Fibroblast of lung (primary cell): ENCODE data around the gene DDX25. TPM values are rescaled to one million over a fixed set of nuclear protein-coding genes. Genes with fewer than 3 reads are reported as not detected.

Experiments used
- DNase-seq, 2 donors: peaks; one replicate each; pipeline versions ENCODE4 v3.0.0 to v3.0.0-alpha.2; 2010; ENCODE audit warnings: low read depth in 2 of 2
- H2AFZ ChIP-seq: 2 replicates; pipeline ENCODE4 v1.5.1; 2012; ENCODE audit warnings: low read length, control low read depth, inconsistent platforms
- H3K27ac ChIP-seq: 2 replicates; pipeline ENCODE4 v1.5.1; 2011; ENCODE audit warnings: low read length, control low read depth; ENCODE audit not compliant: insufficient read depth
- H3K27me3 ChIP-seq: 2 replicates; pipeline ENCODE4 v1.5.1; 2011; ENCODE audit warnings: mild to moderate bottlenecking, low read length; ENCODE audit not compliant: control insufficient read depth, insufficient read depth
- H3K36me3 ChIP-seq: 2 replicates; pipeline ENCODE4 v1.5.1; 2011; ENCODE audit warnings: low read length; ENCODE audit not compliant: control insufficient read depth, insufficient read depth
- H3K4me1 ChIP-seq: 2 replicates; pipeline ENCODE4 v1.5.1; 2011; ENCODE audit warnings: low read length; ENCODE audit not compliant: control insufficient read depth, insufficient read depth; ENCODE audit errors: extremely low read depth
- H3K4me2 ChIP-seq: 2 replicates; pipeline ENCODE4 v1.5.1; 2011; ENCODE audit warnings: low read length, control low read depth; ENCODE audit not compliant: insufficient read depth; ENCODE audit errors: extremely low read depth
- H3K4me3 ChIP-seq, 4 experiments: fragments of 200-600 bp in 1 of 4; sonication (generic) in 1 of 4; replicated peaks in 1 of 4; 2 replicates each; pipeline ENCODE4 v1.5.1; 2011 to 2016; ENCODE audit warnings: low read length in 4 of 4, low read depth in 3 of 4, mild to moderate bottlenecking in 3 of 4, control low read depth in 2 of 4, inconsistent platforms in 1 of 4, mixed read lengths in 1 of 4; ENCODE audit not compliant: insufficient read depth in 1 of 4; ENCODE audit errors: control extremely low read depth in 1 of 4
- H3K79me2 ChIP-seq: 2 replicates; pipeline ENCODE4 v1.5.1; 2012; ENCODE audit warnings: mild to moderate bottlenecking, low read length, inconsistent platforms; ENCODE audit not compliant: control insufficient read depth, insufficient read depth
- H3K9ac ChIP-seq: 2 replicates; pipeline ENCODE4 v1.5.1; 2011; ENCODE audit warnings: mild to moderate bottlenecking, low read length, control low read depth; ENCODE audit not compliant: insufficient read depth
- H3K9me3 ChIP-seq: 2 replicates; pipeline ENCODE4 v1.5.1; 2012; ENCODE audit warnings: low read depth, low read length; ENCODE audit not compliant: control insufficient read depth, insufficient read depth
- H4K20me1 ChIP-seq: 2 replicates; pipeline ENCODE4 v1.5.1; 2011; ENCODE audit warnings: low read length; ENCODE audit not compliant: control insufficient read depth, insufficient read depth; ENCODE audit errors: extremely low read depth
- EZH2 ChIP-seq: IDR thresholded peaks from 2 replicates; pipeline ENCODE4 v1.5.1; 2012; ENCODE audit warnings: low read length, control low read depth, mild to moderate bottlenecking; ENCODE audit errors: missing control alignments
- polyA plus RNA-seq, 2 donors: library from polyadenylated mRNA; depleted of rRNA in 1 of 2; stranded (reverse) in 1 of 2; unstranded in 1 of 2; fragments of >200 nt; gene quantifications; 2 replicates each; pipeline ENCODE4 v1.2.1, GENCODE V29; 2011 to 2012; ENCODE audit warnings: missing spikeins in 1 of 2
- total RNA-seq: library from RNA; depleted of rRNA; stranded (reverse); fragments of >200 nt; gene quantifications from 2 replicates; pipeline ENCODE4 v1.2.1, GENCODE V29; 2014
- TF ChIP-seq, protein P1 (sequence below), 2 donors: IDR thresholded peaks in 1 of 2; conservative IDR thresholded peaks in 1 of 2; 1 replicate in 1 of 2; 2 replicates in 1 of 2; pipeline ENCODE4 v1.5.1; 2011 to 2012; ENCODE audit warnings: low read length in 2 of 2, control low read depth in 1 of 2, inconsistent platforms in 1 of 2, low read depth in 1 of 2, mild to moderate bottlenecking in 1 of 2

Gene DDX25
- total and polyA plus RNA-seq, 2 donors (not counting 1 experiment from before 2014, with no cell fraction given), result not detected

DNA sequence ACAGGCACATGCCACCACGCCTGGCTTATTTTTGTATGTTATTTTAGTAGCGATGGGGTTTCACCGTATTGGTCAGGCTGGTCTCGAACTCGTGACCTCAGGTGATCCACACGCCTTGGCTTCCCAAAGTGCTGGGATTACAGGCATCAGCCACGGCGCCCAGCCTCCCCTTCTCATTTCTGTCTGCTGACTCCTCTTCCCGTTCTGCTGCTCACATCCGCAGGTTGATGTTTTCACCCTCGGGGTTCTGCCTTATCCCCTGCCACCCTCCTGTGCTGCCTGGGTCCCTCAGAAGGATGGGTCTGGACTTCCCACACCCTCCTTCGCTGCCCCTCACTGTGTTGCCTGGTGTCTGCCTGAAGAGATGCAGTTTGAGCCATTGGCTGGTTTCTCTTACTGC, 22.4 kb downstream of the DDX25 start:
- DNase-seq, result no peak
- H3K9ac ChIP-seq, result no peak overlapping the region
- H3K27ac ChIP-seq, result no peak overlapping the region
- peaks cover 6% of the 10 kb centered on the region for H3K27me3 ChIP-seq
- no peaks in the 10 kb centered on the region for H4K20me1 ChIP-seq
- H3K4me2 ChIP-seq, result no peak overlapping the region
- no peak overlapping the region for H2AFZ ChIP-seq
- H3K9me3 ChIP-seq, result no peaks in the 10 kb centered on the region
- no peaks in the 10 kb centered on the region for H3K79me2 ChIP-seq
- H3K4me3 ChIP-seq, result no peak overlapping the region
- TF ChIP-seq, protein P1, sequence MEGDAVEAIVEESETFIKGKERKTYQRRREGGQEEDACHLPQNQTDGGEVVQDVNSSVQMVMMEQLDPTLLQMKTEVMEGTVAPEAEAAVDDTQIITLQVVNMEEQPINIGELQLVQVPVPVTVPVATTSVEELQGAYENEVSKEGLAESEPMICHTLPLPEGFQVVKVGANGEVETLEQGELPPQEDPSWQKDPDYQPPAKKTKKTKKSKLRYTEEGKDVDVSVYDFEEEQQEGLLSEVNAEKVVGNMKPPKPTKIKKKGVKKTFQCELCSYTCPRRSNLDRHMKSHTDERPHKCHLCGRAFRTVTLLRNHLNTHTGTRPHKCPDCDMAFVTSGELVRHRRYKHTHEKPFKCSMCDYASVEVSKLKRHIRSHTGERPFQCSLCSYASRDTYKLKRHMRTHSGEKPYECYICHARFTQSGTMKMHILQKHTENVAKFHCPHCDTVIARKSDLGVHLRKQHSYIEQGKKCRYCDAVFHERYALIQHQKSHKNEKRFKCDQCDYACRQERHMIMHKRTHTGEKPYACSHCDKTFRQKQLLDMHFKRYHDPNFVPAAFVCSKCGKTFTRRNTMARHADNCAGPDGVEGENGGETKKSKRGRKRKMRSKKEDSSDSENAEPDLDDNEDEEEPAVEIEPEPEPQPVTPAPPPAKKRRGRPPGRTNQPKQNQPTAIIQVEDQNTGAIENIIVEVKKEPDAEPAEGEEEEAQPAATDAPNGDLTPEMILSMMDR (conservative IDR thresholded peaks at IDR 0.05 in 1 of 2, IDR thresholded peaks at IDR 0.05 in 1 of 2; ENCODE audit: low read depth in 1 of 2, low read length in 2 of 2), result no peak
- TF ChIP-seq EZH2, result no peak
- no peaks in the 10 kb centered on the region for H3K36me3 ChIP-seq
- H3K4me1 ChIP-seq, result no peaks in the 10 kb centered on the region

DNA sequence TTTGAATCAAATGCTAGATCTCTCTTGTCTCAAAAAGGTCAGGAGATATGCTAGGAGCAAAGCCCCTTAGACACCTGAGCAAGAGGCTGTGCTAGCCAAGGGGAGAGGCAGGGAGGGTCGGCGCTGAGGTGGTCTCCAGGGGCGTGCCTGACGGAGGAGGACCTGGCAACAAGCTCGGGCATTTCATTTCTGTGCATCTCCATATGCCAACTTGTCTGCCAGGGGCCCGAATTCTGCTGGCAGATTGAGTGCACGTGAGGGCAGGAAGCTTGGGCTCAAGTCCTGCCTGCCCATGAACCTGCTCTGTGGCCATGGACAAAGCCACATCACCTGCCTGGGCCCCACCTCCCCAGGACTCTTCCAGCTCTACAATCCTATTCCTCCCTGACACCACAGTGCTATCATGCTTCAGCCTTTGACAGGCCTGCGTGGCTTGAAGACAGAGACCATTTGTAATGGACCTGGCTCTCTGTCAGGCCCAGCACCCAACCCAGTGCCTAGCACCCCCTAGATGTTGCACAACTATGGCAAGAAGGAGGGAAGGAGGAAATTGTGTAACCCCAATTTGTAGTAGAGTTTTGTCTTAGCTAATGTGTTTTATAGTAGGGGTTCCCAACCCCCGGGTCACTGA, 25.3 kb downstream of the DDX25 start:
- peaks cover 9% of the 10 kb centered on the region for H3K27me3 ChIP-seq
- H3K36me3 ChIP-seq, result no peaks in the 10 kb centered on the region

DNA sequence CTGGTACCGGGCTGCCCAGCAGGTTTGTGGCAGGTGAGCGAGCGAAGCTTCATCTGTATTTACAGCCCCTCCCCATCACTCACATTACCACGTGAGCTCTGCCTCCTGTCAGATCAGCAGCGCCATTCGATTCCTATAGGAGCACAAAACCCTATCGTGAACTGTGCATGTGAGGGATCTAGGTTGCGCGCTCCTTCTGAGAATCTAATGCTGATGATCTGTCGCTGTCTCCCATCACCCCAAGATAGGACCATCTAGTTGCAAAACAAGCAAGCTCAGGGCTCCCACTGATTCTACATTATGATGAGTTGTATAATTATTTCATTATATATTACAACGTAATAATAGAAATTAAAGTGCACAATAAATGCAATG, 25.8 kb downstream of the DDX25 start:
- Histone ChIP-seq H4K20me1 (no peaks in the 10 kb centered on the region), H3K4me3 (no peak overlapping the region), H3K4me2 (no peak overlapping the region), H3K9ac (no peak overlapping the region), H3K79me2 (no peaks in the 10 kb centered on the region), H3K4me1 (no peaks in the 10 kb centered on the region), H3K9me3 (no peaks in the 10 kb centered on the region), H3K27ac (no peak overlapping the region), H3K27me3 (peaks cover 9% of the 10 kb centered on the region), H3K36me3 (no peaks in the 10 kb centered on the region), H2AFZ (no peak overlapping the region)
- TF ChIP-seq EZH2, result no peak
- TF ChIP-seq, protein P1 (conservative IDR thresholded peaks at IDR 0.05 in 1 of 2, IDR thresholded peaks at IDR 0.05 in 1 of 2; ENCODE audit: low read depth in 1 of 2, low read length in 2 of 2), result no peak
- DNase-seq, result no peak

More for the DNA sequence above, 25.3 kb downstream of the DDX25 start:
- no peak overlapping the region for H3K4me3 ChIP-seq
- no peak overlapping the region for H3K27ac ChIP-seq
- H4K20me1 ChIP-seq, result no peaks in the 10 kb centered on the region
- TF ChIP-seq, protein P1 (conservative IDR thresholded peaks at IDR 0.05 in 1 of 2, IDR thresholded peaks at IDR 0.05 in 1 of 2; ENCODE audit: low read depth in 1 of 2, low read length in 2 of 2), result no peak
- no peak for TF ChIP-seq EZH2
- no peak overlapping the region for H3K4me2 ChIP-seq
- no peaks in the 10 kb centered on the region for H3K9me3 ChIP-seq
- H3K79me2 ChIP-seq, result no peaks in the 10 kb centered on the region
- no peak overlapping the region for H3K9ac ChIP-seq
- no peak for DNase-seq
- H2AFZ ChIP-seq, result no peak overlapping the region
- H3K4me1 ChIP-seq, result no peaks in the 10 kb centered on the region
